HEK293 (cell line): ENCODE measurements around the gene PSMD9.

Experiments used
- CTCF ChIA-PET: fragments of 350-600 bp; formaldehyde crosslinking; extraction: SDS; loops from one replicate; lab custom pipeline; 2021; ENCODE audit warnings: antibody characterized with exemption; lab: Yijun Ruan, JAX
- POLR2A ChIA-PET: fragments of 300-600 bp; formaldehyde crosslinking; extraction: SDS; loops from one replicate; lab custom pipeline; 2020; ENCODE audit warnings: antibody characterized with exemption, inconsistent platforms; lab: Yijun Ruan, JAX
- H3K27ac ChIP-seq: fragments of 200-500 bp; sonication (Bioruptor generic); 2 replicates; pipeline ENCODE4 v1.5.1; 2014; ENCODE audit warnings: low read depth, low read length, control low read depth, inconsistent platforms; ENCODE audit errors: extremely low read depth
- H3K36me3 ChIP-seq, 2 experiments: fragments of 200-500 bp in 1 of 2; sonication (Bioruptor generic) in 1 of 2; 1 replicate in 1 of 2; 2 replicates in 1 of 2; pipeline ENCODE4 v1.5.1; 2014 to 2017; ENCODE audit warnings: inconsistent platforms in 2 of 2, low read length in 2 of 2; ENCODE audit not compliant: control insufficient read depth in 2 of 2, insufficient read depth in 1 of 2
- H3K4me1 ChIP-seq: fragments of 200-500 bp; sonication (Bioruptor generic); 2 replicates; pipeline ENCODE4 v1.5.1; 2014; ENCODE audit warnings: mild to moderate bottlenecking, low read length, inconsistent platforms; ENCODE audit not compliant: control insufficient read depth, insufficient read depth
- H3K4me3 ChIP-seq: 2 replicates; pipeline ENCODE4 v1.5.1; 2011; ENCODE audit warnings: low read depth, mild to moderate bottlenecking, control low read depth, low read length, moderate library complexity
- H3K9me3 ChIP-seq: fragments of 200-500 bp; sonication (Bioruptor generic); 2 replicates; pipeline ENCODE4 v1.5.1; 2014; ENCODE audit warnings: low read depth, low read length, inconsistent platforms; ENCODE audit not compliant: control insufficient read depth, insufficient read depth
- GLIS1 ChIP-seq: fragments of 450-650 bp; formaldehyde crosslinking; IDR thresholded peaks from 2 replicates; pipeline ENCODE4 v1.5.1; 2016; ENCODE audit warnings: missing biosample characterization, missing genetic modification characterization
- MYNN ChIP-seq: fragments of 450-650 bp; formaldehyde crosslinking; IDR thresholded peaks from 2 replicates; pipeline ENCODE4 v1.5.1; 2016; ENCODE audit warnings: missing biosample characterization, missing genetic modification characterization, borderline replicate concordance
- SCRT1 ChIP-seq: fragments of 450-650 bp; formaldehyde crosslinking; IDR thresholded peaks from 2 replicates; pipeline ENCODE4 v1.5.1; 2016; ENCODE audit warnings: missing biosample characterization, missing genetic modification characterization, borderline replicate concordance
- SP3 ChIP-seq: fragments of 450-650 bp; formaldehyde crosslinking; IDR thresholded peaks from 2 replicates; pipeline ENCODE4 v1.5.1; 2016; ENCODE audit warnings: missing biosample characterization, missing genetic modification characterization
- YY1 ChIP-seq: fragments of 450-650 bp; formaldehyde crosslinking; IDR thresholded peaks from 2 replicates; pipeline ENCODE4 v1.5.1; 2018; ENCODE audit warnings: missing biosample characterization, missing genetic modification characterization
- ZBTB17 ChIP-seq: fragments of 450-650 bp; formaldehyde crosslinking; IDR thresholded peaks from 2 replicates; pipeline ENCODE4 v1.5.1; 2016; ENCODE audit warnings: missing biosample characterization, missing genetic modification characterization
- ZFHX2 ChIP-seq: fragments of 450-650 bp; formaldehyde crosslinking; conservative IDR thresholded peaks from 2 replicates; pipeline ENCODE4 v1.5.1; 2016; ENCODE audit warnings: missing biosample characterization, missing genetic modification characterization
- ZFP41 ChIP-seq: fragments of 450-650 bp; formaldehyde crosslinking; IDR thresholded peaks from 2 replicates; pipeline ENCODE4 v1.5.1; 2016; ENCODE audit warnings: missing biosample characterization, missing genetic modification characterization, borderline replicate concordance
- ZFP69B ChIP-seq: fragments of 450-650 bp; formaldehyde crosslinking; IDR thresholded peaks from 2 replicates; pipeline ENCODE4 v1.5.1; 2016; ENCODE audit warnings: missing biosample characterization, missing genetic modification characterization
- ZNF175 ChIP-seq: fragments of 450-650 bp; formaldehyde crosslinking; IDR thresholded peaks from 2 replicates; pipeline ENCODE4 v1.5.1; 2016; ENCODE audit warnings: missing biosample characterization, missing genetic modification characterization
- ZNF18 ChIP-seq: fragments of 450-650 bp; formaldehyde crosslinking; IDR thresholded peaks from 2 replicates; pipeline ENCODE4 v1.5.1; 2016; ENCODE audit warnings: missing biosample characterization, missing genetic modification characterization
- ZNF239 ChIP-seq: fragments of 450-650 bp; formaldehyde crosslinking; IDR thresholded peaks from 2 replicates; pipeline ENCODE4 v1.5.1; 2016; ENCODE audit warnings: missing biosample characterization, missing genetic modification characterization
- ZNF248 ChIP-seq: fragments of 450-650 bp; formaldehyde crosslinking; IDR thresholded peaks from 2 replicates; pipeline ENCODE4 v1.5.1; 2017; ENCODE audit warnings: missing biosample characterization, missing genetic modification characterization
- ZNF341 ChIP-seq: fragments of 450-650 bp; formaldehyde crosslinking; IDR thresholded peaks from 2 replicates; pipeline ENCODE4; 2016; ENCODE audit warnings: low read depth, missing biosample characterization, missing genetic modification characterization
- ZNF350 ChIP-seq: fragments of 450-650 bp; formaldehyde crosslinking; IDR thresholded peaks from 2 replicates; pipeline ENCODE4 v1.5.0; 2017; ENCODE audit warnings: missing biosample characterization, mild to moderate bottlenecking, missing genetic modification characterization
- ZNF394 ChIP-seq: fragments of 450-650 bp; formaldehyde crosslinking; IDR thresholded peaks from 2 replicates; pipeline ENCODE4 v1.5.1; 2016; ENCODE audit warnings: missing biosample characterization, missing genetic modification characterization, mild to moderate bottlenecking, moderate library complexity, borderline replicate concordance
- ZNF426 ChIP-seq: fragments of 450-650 bp; formaldehyde crosslinking; IDR thresholded peaks from 2 replicates; pipeline ENCODE4 v1.5.1; 2017; ENCODE audit warnings: missing biosample characterization, missing genetic modification characterization, mild to moderate bottlenecking, inconsistent platforms, moderate library complexity
- ZNF513 ChIP-seq: fragments of 450-650 bp; IDR thresholded peaks from 2 replicates; pipeline ENCODE4 v1.5.1; 2018; ENCODE audit warnings: missing biosample characterization, missing genetic modification characterization
- ZNF548 ChIP-seq: fragments of 450-650 bp; formaldehyde crosslinking; IDR thresholded peaks from 2 replicates; pipeline ENCODE4 v1.5.1; 2016; ENCODE audit warnings: missing biosample characterization, missing genetic modification characterization
- ZNF549 ChIP-seq: fragments of 450-650 bp; IDR thresholded peaks from 2 replicates; pipeline ENCODE4 v1.5.1; 2018; ENCODE audit warnings: missing biosample characterization, missing genetic modification characterization, mild to moderate bottlenecking, inconsistent platforms, moderate library complexity
- ZNF585B ChIP-seq: fragments of 450-650 bp; formaldehyde crosslinking; IDR thresholded peaks from 2 replicates; pipeline ENCODE4 v1.5.1; 2016; ENCODE audit warnings: missing biosample characterization, missing genetic modification characterization
- ZNF623 ChIP-seq: fragments of 450-650 bp; formaldehyde crosslinking; IDR thresholded peaks from 2 replicates; pipeline ENCODE4 v1.5.1; 2016; ENCODE audit warnings: missing biosample characterization, missing genetic modification characterization
- ZNF626 ChIP-seq: fragments of 450-650 bp; sonication (Bioruptor Pico); formaldehyde crosslinking; IDR thresholded peaks from 2 replicates; pipeline ENCODE4 v1.5.1; 2018; ENCODE audit warnings: missing biosample characterization, missing genetic modification characterization, inconsistent platforms
- ZNF629 ChIP-seq: fragments of 450-650 bp; formaldehyde crosslinking; IDR thresholded peaks from 2 replicates; pipeline ENCODE4 v1.5.1; 2017; ENCODE audit warnings: missing biosample characterization, missing genetic modification characterization
- ZNF747 ChIP-seq: fragments of 450-650 bp; formaldehyde crosslinking; IDR thresholded peaks from 2 replicates; pipeline ENCODE4 v1.5.1; 2016; ENCODE audit warnings: missing biosample characterization, missing genetic modification characterization
- ZNF768 ChIP-seq: fragments of 450-650 bp; formaldehyde crosslinking; IDR thresholded peaks from 2 replicates; pipeline ENCODE4 v1.5.1; 2018; ENCODE audit warnings: missing biosample characterization, mild to moderate bottlenecking, missing genetic modification characterization
- TF ChIP-seq, protein P1 (sequence below): fragments of 450-650 bp; formaldehyde crosslinking; IDR thresholded peaks from 2 replicates; pipeline ENCODE4 v1.5.1; 2016; ENCODE audit warnings: missing biosample characterization, missing genetic modification characterization
- TF ChIP-seq, protein P2 (sequence below): fragments of 450-650 bp; formaldehyde crosslinking; IDR thresholded peaks from 2 replicates; pipeline ENCODE4 v1.5.1; 2016; ENCODE audit warnings: missing biosample characterization, missing genetic modification characterization, borderline replicate concordance
- TF ChIP-seq, protein P3 (sequence below): fragments of 450-650 bp; formaldehyde crosslinking; IDR thresholded peaks from 2 replicates; pipeline ENCODE4; 2016; ENCODE audit warnings: missing biosample characterization, missing genetic modification characterization

PSMD9 gene

GRCh38 chr12:121888083-121888477 lies 510 bp upstream of the PSMD9 start (continued):
- TF ChIP-seq, protein P1, sequence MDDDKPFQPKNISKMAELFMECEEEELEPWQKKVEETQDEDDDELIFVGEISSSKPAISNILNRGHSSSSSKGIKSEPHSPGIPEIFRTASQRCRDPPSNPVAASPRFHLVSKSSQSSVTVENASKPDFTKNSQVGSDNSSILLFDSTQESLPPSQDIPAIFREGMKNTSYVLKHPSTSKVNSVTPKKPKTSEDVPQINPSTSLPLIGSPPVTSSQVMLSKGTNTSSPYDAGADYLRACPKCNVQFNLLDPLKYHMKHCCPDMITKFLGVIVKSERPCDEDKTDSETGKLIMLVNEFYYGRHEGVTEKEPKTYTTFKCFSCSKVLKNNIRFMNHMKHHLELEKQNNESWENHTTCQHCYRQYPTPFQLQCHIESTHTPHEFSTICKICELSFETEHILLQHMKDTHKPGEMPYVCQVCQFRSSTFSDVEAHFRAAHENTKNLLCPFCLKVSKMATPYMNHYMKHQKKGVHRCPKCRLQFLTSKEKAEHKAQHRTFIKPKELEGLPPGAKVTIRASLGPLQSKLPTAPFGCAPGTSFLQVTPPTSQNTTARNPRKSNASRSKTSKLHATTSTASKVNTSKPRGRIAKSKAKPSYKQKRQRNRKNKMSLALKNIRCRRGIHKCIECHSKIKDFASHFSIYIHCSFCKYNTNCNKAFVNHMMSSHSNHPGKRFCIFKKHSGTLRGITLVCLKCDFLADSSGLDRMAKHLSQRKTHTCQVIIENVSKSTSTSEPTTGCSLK (tag by site-specific recombination) = no peak

DNA sequence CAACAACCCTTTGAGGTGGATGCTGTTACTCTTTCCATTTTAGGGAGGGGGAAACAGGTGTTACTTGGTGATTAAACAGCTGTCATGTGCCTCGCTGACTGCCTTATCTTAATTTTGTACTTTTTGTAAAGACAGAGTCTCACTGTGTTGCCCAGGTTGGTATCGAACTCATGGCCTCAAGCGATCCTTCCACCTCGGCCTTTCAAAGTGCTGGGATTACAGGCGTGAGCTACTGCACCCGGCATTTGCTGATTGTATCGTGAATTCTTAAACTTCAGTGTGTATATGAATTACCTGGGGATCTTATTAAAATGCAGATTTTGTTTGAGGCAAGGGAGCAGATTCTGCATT lies 659 bp downstream of the PSMD9 start:
- H3K9me3 ChIP-seq = no peaks in the 10 kb centered on the region
- POLR2A ChIA-PET = interaction anchor here (1.2 to 1.9 kb wide), 4 partner anchors 46 to 94 kb away, joined by 5 to 24 read pairs (median 6); partner anchors contain the start of gene RHOF
- peak overlapping the region; percentile 84 for H3K27ac ChIP-seq
- peaks cover 11% of the 10 kb centered on the region; the same call in 1 of the 2 replicates for H3K4me1 ChIP-seq
- CTCF ChIA-PET = interaction anchor here (0.6 to 9.9 kb wide), 7 partner anchors 9 to 1629 kb away, joined by 3 to 154 read pairs (median 3); partner anchors contain the start of gene RHOF
- H3K4me3 ChIP-seq = peak overlapping the region; percentile 81
- peaks cover 3 to 11% of the 10 kb centered on the region in 2 experiments; a peak in 2 of 3 replicates for H3K36me3 ChIP-seq
- TF ChIP-seq ZFP41 (no peak), GLIS1 (tag by site-specific recombination) (no peak), SP3 (tag by site-specific recombination) (no peak), ZNF350 (tag by site-specific recombination) (no peak), ZNF18 (tag by site-specific recombination) (no peak), ZNF239 (tag by site-specific recombination) (no peak), ZNF626 (no peak), ZNF394 (tag by site-specific recombination) (no peak), ZNF341 (0 out of 2 replicates have a peak, but pooled peaks have one; percentile 11), ZNF623 (tag by site-specific recombination) (no peak), ZBTB17 (tag by site-specific recombination) (no peak), ZNF549 (tag by site-specific recombination) (no peak), ZNF175 (tag by site-specific recombination) (no peak), ZNF768 (tag by site-specific recombination) (peak; percentile 83; the same call in 1 of the 2 replicates), ZFHX2 (no peak), YY1 (tag by site-specific recombination) (no peak), ZNF248 (no peak), ZNF426 (tag by site-specific recombination) (no peak), ZNF585B (tag by site-specific recombination) (no peak), SCRT1 (tag by site-specific recombination) (0 out of 2 replicates have a peak, but pooled peaks have one; percentile 42), ZNF747 (tag by site-specific recombination) (no peak), MYNN (tag by site-specific recombination) (no peak), ZFP69B (no peak), ZNF548 (tag by site-specific recombination) (no peak), ZNF629 (tag by site-specific recombination) (no peak), ZNF513 (no peak)
- TF ChIP-seq, protein P2, sequence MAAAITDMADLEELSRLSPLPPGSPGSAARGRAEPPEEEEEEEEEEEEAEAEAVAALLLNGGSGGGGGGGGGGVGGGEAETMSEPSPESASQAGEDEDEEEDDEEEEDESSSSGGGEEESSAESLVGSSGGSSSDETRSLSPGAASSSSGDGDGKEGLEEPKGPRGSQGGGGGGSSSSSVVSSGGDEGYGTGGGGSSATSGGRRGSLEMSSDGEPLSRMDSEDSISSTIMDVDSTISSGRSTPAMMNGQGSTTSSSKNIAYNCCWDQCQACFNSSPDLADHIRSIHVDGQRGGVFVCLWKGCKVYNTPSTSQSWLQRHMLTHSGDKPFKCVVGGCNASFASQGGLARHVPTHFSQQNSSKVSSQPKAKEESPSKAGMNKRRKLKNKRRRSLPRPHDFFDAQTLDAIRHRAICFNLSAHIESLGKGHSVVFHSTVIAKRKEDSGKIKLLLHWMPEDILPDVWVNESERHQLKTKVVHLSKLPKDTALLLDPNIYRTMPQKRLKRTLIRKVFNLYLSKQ = no peak
- TF ChIP-seq, protein P3, sequence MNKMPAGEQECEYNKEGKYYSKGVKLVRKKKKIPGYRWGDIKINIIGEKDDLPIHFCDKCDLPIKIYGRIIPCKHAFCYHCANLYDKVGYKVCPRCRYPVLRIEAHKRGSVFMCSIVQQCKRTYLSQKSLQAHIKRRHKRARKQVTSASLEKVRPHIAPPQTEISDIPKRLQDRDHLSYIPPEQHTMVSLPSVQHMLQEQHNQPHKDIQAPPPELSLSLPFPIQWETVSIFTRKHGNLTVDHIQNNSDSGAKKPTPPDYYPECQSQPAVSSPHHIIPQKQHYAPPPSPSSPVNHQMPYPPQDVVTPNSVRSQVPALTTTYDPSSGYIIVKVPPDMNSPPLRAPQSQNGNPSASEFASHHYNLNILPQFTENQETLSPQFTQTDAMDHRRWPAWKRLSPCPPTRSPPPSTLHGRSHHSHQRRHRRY (tag by site-specific recombination) = no peak
